GM15510 (cell line): ENCODE measurements around the gene CDKN1C.

Experiments used
- POLR2A ChIP-seq: IDR thresholded peaks from 3 replicates; pipeline ENCODE4 v1.6.1; 2011; ENCODE audit warnings: borderline replicate concordance; ENCODE audit not compliant: insufficient read length; ENCODE audit errors: extremely low read depth

The CDKN1C gene

GRCh38 chr11:2888266-2888968, 2.8 kb upstream of the CDKN1C start:
- TF ChIP-seq POLR2A, result no peak

- TF ChIP-seq POLR2A, result no peak
Observed at GRCh38 chr11:2887515-2888195, 2.1 kb upstream of the CDKN1C start.

- TF ChIP-seq POLR2A, result no peak
Observed at GRCh38 chr11:2886936-2887335, 1.4 kb upstream of the CDKN1C start.

GRCh38 chr11:2886191-2886894, 768 bp upstream of the CDKN1C start:
- TF ChIP-seq POLR2A, result no peak

- TF ChIP-seq POLR2A, result no peak
Observed at GRCh38 chr11:2885017-2885677, 428 bp downstream of the CDKN1C start.

GRCh38 chr11:2883979-2884815, 1.4 kb downstream of the CDKN1C start:
- no peak for TF ChIP-seq POLR2A

- TF ChIP-seq POLR2A, result no peak
Observed at GRCh38 chr11:2883640-2883978, 2.0 kb downstream of the CDKN1C start.

GRCh38 chr11:2882396-2883110, 3.0 kb downstream of the CDKN1C start:
- TF ChIP-seq POLR2A, result no peak

GRCh38 chr11:2881981-2882375, 3.6 kb downstream of the CDKN1C start:
- TF ChIP-seq POLR2A, result no peak

- no peak for TF ChIP-seq POLR2A
Observed at GRCh38 chr11:2881076-2881980, 4.2 kb downstream of the CDKN1C start.

GRCh38 chr11:2880646-2881045, 4.9 kb downstream of the CDKN1C start:
- no peak for TF ChIP-seq POLR2A

GRCh38 chr11:2878782-2879181, 6.8 kb downstream of the CDKN1C start:
- no peak for TF ChIP-seq POLR2A

- TF ChIP-seq POLR2A, result no peak
Observed at GRCh38 chr11:2877474-2877873, 8.1 kb downstream of the CDKN1C start.
